Activated effector memory CD4-positive, alpha-beta T cell treated with anti-CD3 and anti-CD28 coated beads, Interleukin-2, amount 50 U/mL, for 16 hours (primary cell): Measurements from ENCODE around the gene CCR3.
A peak's percentile ranks its signal among the peaks of the same experiment; 100 is the strongest.
"Not testable (repeated sequence)": the region's sequence is repeated elsewhere in the genome, so short reads cannot be mapped to it uniquely, and the experiment has no call there.

ENCODE experiments used
- DNase-seq: peaks from one replicate; pipeline ENCODE4 v3.0.0-alpha.2; 2020

The CCR3 gene

GRCh38 chr3:46242120-46242519, at the start of gene CCR3:
TSS of gene CCR3 (plus strand) at chr3:46242460. CDS start at chr3:46265159, 22,699 bp downstream.
- no peak for DNase-seq

- no peak for DNase-seq
These were observed 49.3 kb upstream of the CCR3 start for GRCh38 chr3:46192939-46193338.

DNA sequence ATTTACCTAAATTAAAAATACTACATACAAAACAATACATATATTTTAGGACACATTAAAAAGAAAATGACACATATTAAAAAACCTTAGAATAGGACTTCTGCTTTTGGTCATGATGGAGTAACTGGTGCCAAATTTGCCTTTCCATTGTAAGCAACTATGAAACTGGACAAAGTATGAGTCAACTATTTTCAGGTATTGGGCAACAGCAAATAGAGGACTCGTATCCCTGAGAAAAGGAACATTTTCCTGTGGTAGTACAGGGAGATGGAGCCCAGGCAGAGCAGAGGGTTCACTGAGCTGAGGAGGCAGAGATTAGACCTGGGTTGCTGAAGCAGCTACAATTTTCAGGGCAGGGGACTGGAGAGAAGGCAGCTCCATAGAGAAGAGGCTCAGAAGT, 48.8 kb upstream of the CCR3 start:
- no peak for DNase-seq

- no peak for DNase-seq
These were observed 47.2 kb upstream of the CCR3 start for GRCh38 chr3:46194868-46195553.

DNA sequence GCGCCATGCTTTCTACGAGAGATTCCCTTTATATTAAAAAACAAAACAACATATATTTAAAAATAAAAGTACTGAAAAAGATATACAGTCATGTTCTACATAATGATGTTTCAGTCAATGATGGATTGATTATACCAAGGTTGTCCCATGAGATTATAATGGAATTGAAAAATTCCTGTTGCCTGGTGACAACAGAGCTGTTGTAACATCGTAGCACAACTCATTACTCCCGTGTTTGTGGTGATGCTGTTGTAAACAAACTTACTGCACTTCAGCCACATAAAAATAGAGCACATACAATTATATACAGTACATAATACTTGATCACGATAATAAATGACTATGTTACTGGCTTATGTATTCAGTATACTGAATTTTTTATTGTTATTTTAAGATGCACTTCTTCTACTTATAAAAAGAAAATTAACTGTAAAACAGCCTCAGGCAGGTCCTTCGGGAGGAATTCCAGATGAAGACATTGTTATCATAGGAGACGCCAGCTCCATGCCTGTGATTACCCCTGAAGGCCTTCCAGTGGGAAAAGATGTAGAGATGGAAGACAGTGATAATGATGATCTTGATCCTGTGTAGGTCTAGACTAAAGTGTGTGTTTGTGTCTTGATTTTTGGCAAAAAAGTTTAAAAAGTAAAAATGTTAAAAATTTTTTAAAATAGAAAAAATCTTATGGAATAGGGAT, 45.9 kb upstream of the CCR3 start:
- no peak for DNase-seq

- DNase-seq, result no peak
These were observed 42.0 kb upstream of the CCR3 start for GRCh38 chr3:46200211-46200610.

DNA sequence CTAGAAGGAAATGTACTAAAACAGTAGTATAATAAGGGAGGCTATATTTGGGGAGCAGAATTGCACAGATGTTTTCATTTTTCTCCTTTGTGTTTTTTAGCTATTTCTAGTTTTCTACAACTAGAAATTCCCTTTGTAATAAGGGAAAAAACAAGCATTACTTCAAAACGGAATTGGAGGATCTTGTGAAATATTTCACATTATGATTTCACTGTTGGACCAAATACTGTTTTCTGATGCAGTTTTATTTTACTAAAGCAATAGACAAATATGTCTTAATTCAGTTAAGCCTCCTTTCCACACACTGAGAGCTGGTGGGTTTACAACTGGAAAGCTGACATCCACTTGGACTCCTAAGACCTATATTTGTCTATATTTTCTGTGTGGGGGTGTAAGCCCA, 41.5 kb upstream of the CCR3 start:
- DNase-seq, result no peak

DNA sequence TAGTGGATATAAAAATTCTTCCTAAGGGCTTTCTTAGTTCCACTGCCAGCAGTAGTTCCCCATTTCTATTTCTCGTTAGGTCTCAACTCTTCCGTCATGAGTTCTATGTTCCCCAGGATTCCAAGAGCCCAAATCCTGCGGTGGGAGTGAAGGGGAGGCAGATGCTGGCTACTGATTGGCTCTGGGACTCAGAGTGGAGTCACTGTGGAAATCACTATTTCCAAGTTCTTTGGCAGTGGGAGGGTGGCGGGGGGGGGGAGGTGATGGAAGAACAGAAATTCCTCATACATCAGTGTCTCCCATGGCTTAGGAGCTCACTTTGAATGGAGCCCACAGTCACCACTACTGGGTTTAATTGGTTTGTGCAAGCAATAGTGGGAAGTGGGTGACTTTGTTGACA, 39.7 kb upstream of the CCR3 start:
- DNase-seq, result no peak

GRCh38 chr3:46203681-46204080, 38.6 kb upstream of the CCR3 start:
- DNase-seq, result no peak

GRCh38 chr3:46205286-46205960, 36.8 kb upstream of the CCR3 start:
- DNase-seq, result no peak

- DNase-seq, result no peak
These were observed 35.8 kb upstream of the CCR3 start for GRCh38 chr3:46206282-46207015.

DNA sequence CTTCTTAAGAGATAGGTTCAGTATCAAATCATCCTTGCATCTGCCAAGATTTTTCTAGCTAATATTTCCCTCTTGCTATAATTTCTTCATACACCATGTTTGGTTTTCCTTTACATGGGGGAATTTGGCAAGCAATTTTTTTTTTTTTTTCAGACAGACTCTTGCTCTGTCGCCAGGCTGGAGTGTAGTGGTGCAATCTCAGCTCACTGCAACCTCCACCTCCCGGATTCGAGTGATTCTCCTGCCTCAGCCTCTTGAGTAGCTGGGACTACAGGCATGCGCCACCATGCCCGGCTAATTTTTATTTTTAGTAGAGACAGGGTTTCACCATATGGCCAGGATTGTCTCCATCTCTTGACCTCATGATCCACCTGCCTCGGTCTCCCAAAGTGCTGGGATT, 34.7 kb upstream of the CCR3 start:
- DNase-seq, result not testable (repeated sequence)

GRCh38 chr3:46208167-46208704, 34.0 kb upstream of the CCR3 start, which contains the start of gene CCR1:
TSS of gene CCR1 (minus strand) at chr3:46208313. CDS start at chr3:46204313, 4,000 bp downstream.
- DNase-seq, result peak; percentile 72

DNA sequence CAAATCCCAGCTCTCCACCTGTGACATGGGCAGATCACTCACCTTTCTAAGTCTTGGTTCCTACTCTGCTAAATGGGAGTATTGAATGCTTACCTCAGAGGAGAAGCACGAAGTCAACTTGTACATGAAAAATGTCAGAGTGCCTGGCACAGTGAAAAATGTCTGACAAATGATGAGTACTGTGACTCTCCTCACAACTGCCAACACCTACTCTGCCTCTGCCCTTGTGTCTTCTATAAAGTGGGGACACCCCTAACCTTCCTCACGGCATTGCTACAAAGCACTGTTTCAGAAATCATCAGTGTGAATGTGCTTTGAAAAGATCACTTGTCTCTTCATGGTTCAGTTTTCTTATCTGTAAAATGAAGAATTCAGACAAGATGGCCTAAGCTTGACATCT, 33.2 kb upstream of the CCR3 start:
- DNase-seq, result no peak

DNA sequence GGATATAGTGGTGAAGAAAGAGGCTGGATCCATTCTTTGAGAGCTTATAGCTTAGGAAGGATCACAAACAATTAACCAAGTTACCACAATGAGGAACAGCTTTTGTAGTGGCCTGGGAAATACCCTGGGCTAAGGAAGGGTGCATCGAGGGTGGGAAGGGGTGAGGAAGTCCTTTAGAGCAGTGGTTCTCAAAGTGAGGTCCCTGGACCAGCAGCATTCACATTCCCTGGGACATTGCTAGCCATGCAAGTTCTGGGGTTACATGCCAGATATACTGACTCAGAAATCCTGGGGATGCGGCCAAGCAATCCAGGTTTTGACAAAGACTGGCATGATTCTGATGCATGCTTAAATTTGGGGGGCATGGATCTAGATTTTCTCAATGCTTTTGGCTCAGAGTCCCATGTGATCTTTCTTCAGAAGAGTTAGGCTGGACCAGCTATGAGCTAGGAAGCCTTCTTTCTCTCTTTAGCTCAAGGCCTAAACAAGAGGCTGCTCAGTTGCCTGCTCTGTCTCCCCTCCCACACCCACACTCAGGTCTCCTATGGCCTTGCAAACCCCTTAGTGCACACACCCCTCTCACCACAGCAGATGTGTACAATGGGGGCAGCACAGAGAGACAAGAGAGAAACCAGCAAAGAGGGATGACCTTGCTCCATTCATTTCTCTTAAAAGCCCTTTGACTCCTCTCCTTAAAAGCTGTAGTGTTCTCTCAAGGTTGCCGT, 32.4 kb upstream of the CCR3 start:
- DNase-seq, result no peak

DNA sequence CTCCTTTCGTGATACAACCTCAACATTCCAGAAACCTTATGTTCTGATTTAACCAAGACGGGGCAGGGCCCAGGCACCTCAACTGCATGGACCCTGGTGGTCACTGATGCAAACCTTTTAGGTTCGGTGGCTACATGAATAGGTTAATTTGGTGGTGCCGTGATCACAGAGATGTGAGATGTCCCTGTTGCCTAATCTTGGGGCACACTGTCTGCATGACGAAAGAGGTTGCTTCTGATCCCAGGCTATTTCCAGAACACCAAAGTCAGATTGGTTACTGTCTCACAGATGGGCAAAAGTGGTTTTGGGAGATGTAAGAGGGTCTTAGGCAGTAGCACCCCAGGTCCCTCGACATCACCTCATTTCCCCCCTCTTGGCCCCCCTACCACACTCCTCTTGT, 30.2 kb upstream of the CCR3 start:
- no peak for DNase-seq

GRCh38 chr3:46213201-46213600, 29.1 kb upstream of the CCR3 start:
- DNase-seq, result no peak

GRCh38 chr3:46214751-46215352, 27.4 kb upstream of the CCR3 start:
- no peak for DNase-seq

GRCh38 chr3:46215810-46216414, 26.3 kb upstream of the CCR3 start:
- DNase-seq, result no peak

GRCh38 chr3:46218196-46218709, 24.0 kb upstream of the CCR3 start:
- no peak for DNase-seq

DNA sequence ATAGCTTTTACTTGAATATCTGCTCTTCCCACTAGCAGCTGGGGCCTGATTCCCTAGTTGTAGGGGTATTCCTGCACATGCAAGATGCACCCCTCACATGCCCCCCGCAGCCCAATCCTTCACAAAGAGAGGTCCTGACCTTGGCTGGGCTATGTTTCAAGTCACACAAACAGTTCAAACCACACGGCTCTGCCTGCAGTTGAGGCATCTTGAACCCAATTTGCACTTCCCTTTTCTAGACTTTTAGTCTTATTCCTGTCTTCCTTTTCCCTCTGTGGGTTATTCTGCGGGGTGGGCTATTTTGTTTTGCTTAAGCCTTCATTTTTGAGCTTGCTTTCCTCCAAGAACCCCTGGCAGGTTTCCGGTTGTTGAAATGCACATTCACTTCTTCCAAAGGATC, 20.9 kb upstream of the CCR3 start:
- DNase-seq, result no peak
